GM12891 (cell line): Measurements from ENCODE around the gene RALGPS1.

Experiments used
- DNase-seq: peaks from one replicate; pipeline ENCODE4 v3.0.0; 2011; ENCODE audit warnings: low spot score; ENCODE audit not compliant: insufficient read length
- FAIRE-seq: peaks from 2 replicates; lab custom pipeline; 2011; peaks lifted over from hg19 to GRCh38; lab: Jason Lieb, UNC
- PAX5 ChIP-seq: IDR thresholded peaks from 2 replicates; pipeline ENCODE4 v1.6.1; 2011; ENCODE audit warnings: low read length, moderate library complexity, mild to moderate bottlenecking; ENCODE audit not compliant: insufficient read depth, severe bottlenecking
- POLR2A ChIP-seq: IDR thresholded peaks from 2 replicates; pipeline ENCODE4 v1.6.1; 2011; ENCODE audit warnings: low read depth, low read length, control low read depth
- POLR2AphosphoS5 ChIP-seq: IDR thresholded peaks from 2 replicates; pipeline ENCODE4 v1.6.1; 2011; ENCODE audit warnings: low read depth, low read length, control low read depth
- POU2F2 ChIP-seq: IDR thresholded peaks from 2 replicates; pipeline ENCODE4 v1.6.1; 2011; ENCODE audit warnings: low read depth, mild to moderate bottlenecking, control low read depth, low read length, moderate library complexity
- SPI1 ChIP-seq: IDR thresholded peaks from 2 replicates; pipeline ENCODE4 v1.6.1; 2011; ENCODE audit warnings: low read depth, low read length, control low read depth
- TAF1 ChIP-seq: IDR thresholded peaks from 2 replicates; pipeline ENCODE4 v1.6.1; 2011; ENCODE audit warnings: low read depth, low read length, control low read depth

RALGPS1 gene

DNA sequence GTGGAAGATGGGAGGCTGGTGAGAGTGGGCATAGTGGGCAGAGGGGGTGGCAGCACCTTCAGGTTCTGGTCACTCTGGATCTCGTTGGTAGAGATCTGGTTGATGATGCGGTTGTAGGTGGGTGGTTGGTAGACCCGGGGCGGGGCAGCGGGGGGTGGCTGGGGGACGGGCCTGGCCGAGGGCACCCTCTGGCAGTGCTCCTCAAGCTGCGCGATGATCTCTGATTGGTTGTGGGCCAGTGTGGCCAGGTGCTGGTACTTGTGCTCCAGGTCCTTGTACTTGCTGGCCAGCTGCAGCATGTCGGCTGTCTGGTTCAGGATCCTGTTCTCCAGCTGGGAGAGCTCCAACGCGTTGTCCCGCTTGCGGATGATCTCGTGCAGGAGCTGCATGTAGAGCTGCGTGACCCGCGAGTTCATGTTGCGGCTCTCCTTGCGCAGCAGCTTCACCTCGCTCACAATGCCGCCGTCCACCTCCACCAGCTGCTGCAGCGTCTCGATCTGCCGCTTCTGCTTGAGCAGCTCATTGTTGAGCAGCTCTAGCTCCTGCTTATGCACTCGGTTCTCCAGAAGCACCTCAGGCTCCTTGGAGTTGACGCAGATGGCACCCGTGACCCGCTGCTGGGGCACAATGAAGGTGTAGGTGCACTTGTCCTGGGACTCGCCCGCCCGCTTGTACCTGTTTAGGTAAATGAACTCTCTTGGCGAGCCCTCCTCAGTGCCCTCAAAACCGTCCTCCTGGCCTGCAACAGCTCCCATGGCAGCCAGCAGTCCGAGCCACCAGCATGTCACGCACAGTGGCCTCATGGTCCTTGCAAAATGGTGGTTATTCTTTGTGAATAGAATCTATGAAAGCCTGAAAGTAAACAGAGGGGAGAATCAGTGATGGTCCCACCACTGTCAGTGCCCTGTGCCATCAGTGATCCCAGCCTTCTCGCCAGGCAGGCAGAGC, 193.6 kb downstream of the RALGPS1 start:
- TF ChIP-seq POLR2AphosphoS5 (no peak), POLR2A (no peak), TAF1 (no peak), POU2F2 (no peak), PAX5 (no peak), SPI1 (no peak)
- DNase-seq: no peak
- FAIRE-seq: no peak

DNA sequence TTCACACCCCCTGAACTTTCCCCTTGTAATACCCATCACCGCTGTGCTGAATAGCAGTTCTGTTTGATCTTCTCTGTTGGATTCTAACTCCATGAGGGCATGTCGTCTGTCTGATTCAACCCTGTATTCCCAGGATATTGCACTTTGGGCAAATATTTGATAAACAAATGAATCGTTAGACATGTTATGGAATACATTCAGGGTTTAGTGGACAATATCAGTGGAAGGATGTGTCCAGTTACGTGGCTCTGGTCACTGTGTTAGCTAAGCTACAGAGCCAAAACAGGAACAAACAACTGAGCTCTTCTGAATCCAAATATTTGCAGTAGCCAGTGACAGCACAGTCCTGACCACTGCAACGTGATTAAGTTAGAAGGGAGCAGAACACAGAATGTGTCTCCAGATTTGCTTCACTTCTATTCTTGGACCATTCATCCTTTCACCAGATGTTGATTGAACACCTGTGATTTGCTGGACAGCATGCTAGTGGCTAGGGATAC, 194.7 kb downstream of the RALGPS1 start:
- TF ChIP-seq TAF1: no peak
- no peak for TF ChIP-seq PAX5
- TF ChIP-seq POLR2AphosphoS5: no peak
- no peak for TF ChIP-seq POLR2A
- TF ChIP-seq SPI1: no peak
- TF ChIP-seq POU2F2: no peak
- DNase-seq (no peak), FAIRE-seq (no peak)

DNA sequence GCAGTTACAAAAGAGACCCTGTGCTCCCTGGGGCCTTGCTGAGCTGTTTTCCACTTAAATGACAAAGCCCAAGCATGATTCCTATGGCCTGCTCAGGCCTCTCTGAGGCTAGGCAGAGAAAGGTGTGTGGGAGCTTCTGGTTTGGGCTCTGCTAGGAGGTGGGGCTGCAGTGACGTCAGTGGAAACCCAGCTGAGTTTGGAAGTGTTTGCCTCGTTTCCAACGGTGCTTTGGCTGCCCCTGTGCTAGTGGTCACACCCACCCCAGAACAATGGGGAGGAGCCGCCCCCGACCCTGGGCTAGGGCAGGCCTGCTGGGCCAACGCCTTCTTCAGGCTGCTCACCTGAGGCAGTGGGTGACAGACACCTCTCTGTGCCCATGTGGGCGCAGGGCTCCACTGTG, 197.5 kb downstream of the RALGPS1 start:
- FAIRE-seq (no peak), DNase-seq (no peak)
- no peak for TF ChIP-seq POU2F2

DNA sequence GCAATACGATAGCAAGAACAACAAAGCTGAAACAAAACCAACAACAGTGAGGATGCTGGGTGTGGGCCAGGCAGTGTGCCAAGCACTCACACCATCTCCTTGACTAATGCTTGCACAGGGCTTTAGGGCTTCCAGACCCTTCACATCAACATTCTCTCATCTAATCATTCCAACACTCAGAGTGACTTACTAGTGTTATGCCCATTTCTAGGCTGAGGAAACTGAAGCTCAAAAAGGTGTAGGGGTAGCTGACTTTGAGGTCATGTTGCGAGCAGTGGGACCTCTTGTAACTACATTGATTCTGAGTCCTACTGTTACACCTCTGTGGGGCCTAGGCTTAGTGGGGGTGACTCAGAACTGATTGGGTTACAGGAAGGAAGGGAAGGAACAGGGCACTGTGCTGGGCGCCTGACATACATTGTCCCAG, 198.2 kb downstream of the RALGPS1 start:
- TF ChIP-seq SPI1: no peak
- TF ChIP-seq PAX5: no peak
- FAIRE-seq (no peak), DNase-seq (no peak)

DNA sequence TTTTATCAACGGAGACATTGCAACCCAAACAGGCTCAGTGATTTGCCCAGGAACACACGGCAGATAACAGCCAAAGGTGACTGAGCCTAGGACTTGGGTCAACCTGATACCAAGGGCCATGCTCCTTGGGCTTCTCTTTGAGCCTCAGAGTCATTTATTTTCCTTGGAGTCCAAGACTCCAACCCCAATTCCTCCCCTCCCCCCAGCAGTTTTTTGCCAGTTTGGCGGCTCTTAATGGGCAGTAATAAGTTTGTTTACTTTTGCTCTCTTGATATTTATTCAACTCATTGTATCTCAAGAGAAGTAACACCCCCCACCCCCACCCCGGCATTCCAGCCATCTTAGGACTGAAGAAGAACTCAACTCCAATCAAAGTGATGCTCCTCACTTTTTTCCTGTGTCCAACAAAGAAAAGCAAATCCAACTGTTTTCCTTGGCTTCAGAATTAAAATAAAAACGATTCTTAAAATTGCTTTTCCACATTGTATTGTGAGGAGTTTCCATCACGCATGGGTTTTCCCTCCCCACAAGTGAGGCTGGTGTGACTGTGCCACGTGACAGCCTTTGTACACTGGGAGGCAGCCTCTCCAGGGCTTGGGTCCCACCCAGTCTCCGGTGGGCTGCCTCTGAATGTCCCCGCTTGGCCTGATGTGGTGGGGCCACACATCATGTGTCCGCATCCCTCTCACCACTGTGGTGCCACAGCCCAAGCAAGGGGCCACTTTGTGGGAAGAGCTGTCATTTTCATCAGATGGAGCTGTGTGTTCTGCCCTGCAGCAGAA, 198.8 kb downstream of the RALGPS1 start:
- DNase-seq (no peak), FAIRE-seq (no peak)
- no peak for TF ChIP-seq POU2F2
- no peak for TF ChIP-seq PAX5
- no peak for TF ChIP-seq TAF1
- TF ChIP-seq SPI1: no peak
- no peak for TF ChIP-seq POLR2A
- no peak for TF ChIP-seq POLR2AphosphoS5

DNA sequence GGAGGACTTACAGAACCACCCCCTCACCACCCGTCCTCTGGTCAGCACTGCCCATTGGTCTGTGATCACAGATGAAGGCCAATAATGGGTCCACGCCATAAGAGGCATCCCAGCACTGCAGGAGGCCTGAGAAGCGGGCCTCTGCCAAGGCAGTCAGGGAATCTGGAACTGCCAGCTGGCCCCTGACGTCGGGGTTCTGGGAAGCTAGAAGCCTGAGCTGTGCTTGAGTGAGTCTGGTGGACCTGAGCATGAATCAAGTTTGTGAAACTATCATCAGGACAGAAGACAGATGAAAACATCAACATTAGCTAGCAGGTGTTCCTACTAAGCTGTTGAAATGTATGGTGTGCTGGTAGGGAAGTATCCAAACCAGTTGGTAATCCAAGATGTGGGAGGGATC, 200.0 kb downstream of the RALGPS1 start:
- no peak for FAIRE-seq
- TF ChIP-seq POLR2AphosphoS5: no peak
- TF ChIP-seq SPI1: no peak
- TF ChIP-seq TAF1: no peak
- no peak for TF ChIP-seq PAX5
- TF ChIP-seq POLR2A: no peak
- no peak for TF ChIP-seq POU2F2
- no peak for DNase-seq

DNA sequence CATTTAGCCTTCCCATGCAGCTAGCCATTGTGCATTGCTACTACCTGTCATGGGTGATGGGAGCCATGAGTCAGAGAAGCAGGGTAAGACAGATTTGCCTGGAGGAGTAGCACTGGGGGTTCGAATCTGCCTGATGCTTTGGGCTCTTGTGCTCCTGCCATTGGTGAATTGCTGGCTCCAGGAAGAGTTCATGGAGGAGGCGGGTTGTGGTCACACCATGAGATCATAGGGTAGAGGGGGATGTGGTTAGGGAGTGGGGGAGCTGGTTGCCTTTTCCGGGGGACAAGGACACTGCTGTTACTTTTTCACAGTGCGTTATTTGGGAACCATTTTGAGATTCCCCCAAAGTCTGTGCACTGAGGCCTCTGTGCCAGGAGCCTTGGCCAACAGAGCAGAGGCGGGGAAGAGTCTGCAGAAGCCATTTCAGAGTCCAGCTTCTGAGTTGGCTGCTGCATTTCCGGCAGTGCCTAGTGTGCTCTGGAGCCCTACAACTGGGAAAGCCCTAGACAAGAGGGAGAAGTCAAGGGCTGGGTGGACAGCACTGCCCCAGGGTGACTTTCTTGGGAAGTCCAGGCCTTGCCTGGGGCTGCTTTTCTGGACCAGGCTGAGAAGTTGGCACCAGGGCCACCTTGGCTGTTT, 201.6 kb downstream of the RALGPS1 start:
- TF ChIP-seq POLR2A (no peak), POU2F2 (no peak), POLR2AphosphoS5 (no peak), TAF1 (no peak), PAX5 (no peak), SPI1 (no peak)
- DNase-seq (no peak), FAIRE-seq (no peak)

DNA sequence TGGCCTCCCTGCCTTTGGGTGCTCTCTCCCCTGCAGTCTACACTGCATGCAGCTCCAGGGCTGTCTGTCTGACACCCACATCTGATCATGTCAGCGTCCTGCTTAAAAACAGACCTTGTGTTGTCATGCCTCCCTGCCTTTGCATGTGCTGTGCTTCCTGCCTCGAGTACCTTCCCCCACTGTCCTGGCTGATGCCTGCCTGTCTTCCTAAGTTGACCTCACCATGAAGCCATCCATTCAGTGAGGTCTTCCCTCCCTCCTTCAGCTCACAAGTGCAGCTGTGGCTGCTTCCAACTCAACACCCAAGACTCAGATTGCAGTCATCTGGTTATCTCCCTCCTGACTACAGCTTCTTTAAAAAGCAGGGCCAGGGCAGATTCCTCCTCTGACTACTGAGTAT, 202.4 kb downstream of the RALGPS1 start:
- peak; percentile 94 for FAIRE-seq
- DNase-seq: peak; percentile 44
- no peak for TF ChIP-seq TAF1
- TF ChIP-seq POLR2AphosphoS5: no peak
- no peak for TF ChIP-seq POLR2A
- no peak for TF ChIP-seq POU2F2
- TF ChIP-seq SPI1: no peak
- TF ChIP-seq PAX5: no peak

DNA sequence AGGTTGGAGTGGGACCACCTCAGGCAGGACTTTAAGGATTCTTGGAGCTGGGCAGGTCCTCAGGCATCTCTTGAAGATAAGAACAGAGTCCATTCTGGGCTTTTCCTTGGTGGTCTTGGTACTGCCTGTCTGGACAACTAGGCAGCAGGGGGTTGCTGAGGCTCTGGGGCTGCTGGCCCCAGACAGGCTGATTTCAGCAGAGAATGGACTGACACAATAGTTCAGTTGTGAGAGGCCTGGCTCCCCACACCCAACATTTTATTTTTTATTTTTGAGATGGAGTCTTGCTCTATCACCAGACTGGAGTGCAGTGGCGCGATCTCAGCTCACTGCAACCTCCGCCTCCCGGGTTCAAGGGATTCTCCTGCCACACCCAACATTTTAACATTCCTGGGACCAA, 203.2 kb downstream of the RALGPS1 start:
- FAIRE-seq: no peak

More for the DNA sequence above, 203.2 kb downstream of the RALGPS1 start:
- DNase-seq: no peak
- TF ChIP-seq PAX5 (no peak), POLR2AphosphoS5 (no peak), POU2F2 (no peak), POLR2A (no peak), SPI1 (no peak), TAF1 (no peak)
